ENCODE data around the gene C14orf93.

- TF ChIP-seq, protein P1, sequence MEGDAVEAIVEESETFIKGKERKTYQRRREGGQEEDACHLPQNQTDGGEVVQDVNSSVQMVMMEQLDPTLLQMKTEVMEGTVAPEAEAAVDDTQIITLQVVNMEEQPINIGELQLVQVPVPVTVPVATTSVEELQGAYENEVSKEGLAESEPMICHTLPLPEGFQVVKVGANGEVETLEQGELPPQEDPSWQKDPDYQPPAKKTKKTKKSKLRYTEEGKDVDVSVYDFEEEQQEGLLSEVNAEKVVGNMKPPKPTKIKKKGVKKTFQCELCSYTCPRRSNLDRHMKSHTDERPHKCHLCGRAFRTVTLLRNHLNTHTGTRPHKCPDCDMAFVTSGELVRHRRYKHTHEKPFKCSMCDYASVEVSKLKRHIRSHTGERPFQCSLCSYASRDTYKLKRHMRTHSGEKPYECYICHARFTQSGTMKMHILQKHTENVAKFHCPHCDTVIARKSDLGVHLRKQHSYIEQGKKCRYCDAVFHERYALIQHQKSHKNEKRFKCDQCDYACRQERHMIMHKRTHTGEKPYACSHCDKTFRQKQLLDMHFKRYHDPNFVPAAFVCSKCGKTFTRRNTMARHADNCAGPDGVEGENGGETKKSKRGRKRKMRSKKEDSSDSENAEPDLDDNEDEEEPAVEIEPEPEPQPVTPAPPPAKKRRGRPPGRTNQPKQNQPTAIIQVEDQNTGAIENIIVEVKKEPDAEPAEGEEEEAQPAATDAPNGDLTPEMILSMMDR (IDR thresholded peaks at IDR 0.05): no peak
- no peak for TF ChIP-seq POLR2A (IDR thresholded peaks at IDR 0.05)
- TF ChIP-seq EP300 (IDR thresholded peaks at IDR 0.05): no peak
Observed at GRCh38 chr14:23035303-23036144, 25.6 kb upstream of the C14orf93 start.
